Duodenal mucosa (tissue), 2 donors: ENCODE data around the gene KCNIP3.

ENCODE experiments used
- H3K27ac ChIP-seq: one replicate; pipeline ENCODE4 v1.7.0; 2013; ENCODE audit warnings: low read depth, low read length
- H3K27me3 ChIP-seq, 2 donors: one replicate each; pipeline ENCODE4 v1.7.0; 2013; ENCODE audit warnings: low read length in 2 of 2, control low read depth in 1 of 2; ENCODE audit not compliant: insufficient read depth in 2 of 2, control insufficient read depth in 1 of 2
- H3K36me3 ChIP-seq, 2 donors: one replicate each; pipeline ENCODE4 v1.7.0; 2013; ENCODE audit warnings: low read length in 2 of 2, control low read depth in 1 of 2; ENCODE audit not compliant: insufficient read depth in 2 of 2, control insufficient read depth in 1 of 2
- H3K4me1 ChIP-seq, 2 donors: one replicate each; pipeline ENCODE4 v1.7.0; 2013; ENCODE audit warnings: low read length in 2 of 2, control low read depth in 1 of 2; ENCODE audit not compliant: insufficient read depth in 2 of 2, control insufficient read depth in 1 of 2
- H3K4me3 ChIP-seq, 2 donors: one replicate each; pipeline ENCODE4 v1.7.0; 2013; ENCODE audit warnings: low read length in 2 of 2, low read depth in 1 of 2
- H3K9ac ChIP-seq, 2 donors: one replicate each; pipeline ENCODE4 v1.7.0; 2013; ENCODE audit warnings: low read length in 2 of 2, low read depth in 1 of 2
- H3K9me3 ChIP-seq, 2 donors: one replicate each; pipeline ENCODE4 v1.7.0; 2013; ENCODE audit warnings: low read length in 2 of 2, control low read depth in 1 of 2; ENCODE audit not compliant: control insufficient read depth in 1 of 2

KCNIP3 gene

GRCh38 chr2:95383635-95384027 is 86.5 kb downstream of the KCNIP3 start:
- H3K4me3 ChIP-seq: no peak overlapping the region
- no peaks in the 10 kb centered on the region for H3K36me3 ChIP-seq
- H3K4me1 ChIP-seq: peaks cover 18% of the 10 kb centered on the region in 2 donors
- no peak overlapping the region for H3K27ac ChIP-seq
- no peak overlapping the region for H3K9ac ChIP-seq
- no peaks in the 10 kb centered on the region for H3K9me3 ChIP-seq
- no peaks in the 10 kb centered on the region for H3K27me3 ChIP-seq

- Histone ChIP-seq H3K9ac (peak overlapping the region; percentile 47 to 55), H3K27ac (peak overlapping the region; percentile 91), H3K4me3 (no peak overlapping the region)
These were observed 87.9 kb downstream of the KCNIP3 start for GRCh38 chr2:95384854-95385569.

GRCh38 chr2:95385570-95385984 is 88.4 kb downstream of the KCNIP3 start:
- Histone ChIP-seq H3K36me3 (no peaks in the 10 kb centered on the region), H3K4me1 (peaks cover 32 to 33% of the 10 kb centered on the region in 2 donors), H3K27me3 (no peaks in the 10 kb centered on the region), H3K27ac (no peak overlapping the region), H3K4me3 (no peak overlapping the region), H3K9ac (no peak overlapping the region), H3K9me3 (no peaks in the 10 kb centered on the region)

More at GRCh38 chr2:95384854-95385569, 87.9 kb downstream of the KCNIP3 start:
- Histone ChIP-seq H3K4me1 (peaks cover 26 to 27% of the 10 kb centered on the region in 2 donors), H3K9me3 (no peaks in the 10 kb centered on the region), H3K27me3 (no peaks in the 10 kb centered on the region), H3K36me3 (no peaks in the 10 kb centered on the region)

GRCh38 chr2:95386031-95386430 is 88.9 kb downstream of the KCNIP3 start:
- H3K4me1 ChIP-seq: peaks cover 36% of the 10 kb centered on the region in 2 donors
- H3K27me3 ChIP-seq: no peaks in the 10 kb centered on the region
- H3K9ac ChIP-seq: no peak overlapping the region
- H3K27ac ChIP-seq: no peak overlapping the region
- H3K36me3 ChIP-seq: no peaks in the 10 kb centered on the region
- no peak overlapping the region for H3K4me3 ChIP-seq
- H3K9me3 ChIP-seq: no peaks in the 10 kb centered on the region

- Histone ChIP-seq H3K4me1 (peaks cover 47 to 48% of the 10 kb centered on the region in 2 donors), H3K4me3 (no peak overlapping the region), H3K27me3 (no peaks in the 10 kb centered on the region), H3K36me3 (no peaks in the 10 kb centered on the region), H3K9me3 (no peaks in the 10 kb centered on the region), H3K9ac (no peak overlapping the region), H3K27ac (no peak overlapping the region)
These were observed 90.2 kb downstream of the KCNIP3 start for GRCh38 chr2:95387358-95387757.

GRCh38 chr2:95388091-95388692 is 91.0 kb downstream of the KCNIP3 start:
- Histone ChIP-seq H3K9ac (no peak overlapping the region), H3K4me3 (no peak overlapping the region), H3K27ac (no peak overlapping the region), H3K9me3 (no peaks in the 10 kb centered on the region), H3K4me1 (peaks cover 54 to 56% of the 10 kb centered on the region in 2 donors), H3K27me3 (no peaks in the 10 kb centered on the region), H3K36me3 (no peaks in the 10 kb centered on the region)

- Histone ChIP-seq H3K27ac (no peak overlapping the region), H3K4me3 (peak overlapping the region in 1 of 2 donors; percentile 3), H3K4me1 (peaks cover 54% of the 10 kb centered on the region in 2 donors), H3K36me3 (no peaks in the 10 kb centered on the region), H3K27me3 (no peaks in the 10 kb centered on the region), H3K9ac (no peak overlapping the region), H3K9me3 (no peaks in the 10 kb centered on the region)
These were observed 91.7 kb downstream of the KCNIP3 start for GRCh38 chr2:95388856-95389244.

- H3K27me3 ChIP-seq: no peaks in the 10 kb centered on the region
- peak overlapping the region; percentile 88 for H3K27ac ChIP-seq
- H3K4me1 ChIP-seq: peaks cover 49 to 50% of the 10 kb centered on the region in 2 donors
- no peaks in the 10 kb centered on the region for H3K9me3 ChIP-seq
- peak overlapping the region; percentile 4 to 52 for H3K9ac ChIP-seq
- peak overlapping the region in 1 of 2 donors; percentile 3 for H3K4me3 ChIP-seq
- no peaks in the 10 kb centered on the region for H3K36me3 ChIP-seq
These were observed 92.3 kb downstream of the KCNIP3 start for GRCh38 chr2:95389245-95390119.

GRCh38 chr2:95390272-95390880 is 93.2 kb downstream of the KCNIP3 start:
- no peak overlapping the region for H3K4me3 ChIP-seq
- peaks cover 43% of the 10 kb centered on the region in 2 donors for H3K4me1 ChIP-seq
- H3K27me3 ChIP-seq: no peaks in the 10 kb centered on the region
- H3K27ac ChIP-seq: peak overlapping the region; percentile 88
- H3K36me3 ChIP-seq: no peaks in the 10 kb centered on the region
- H3K9ac ChIP-seq: peak overlapping the region; percentile 4 to 52
- H3K9me3 ChIP-seq: no peaks in the 10 kb centered on the region
